H1 (cell line): ENCODE results near the gene RAB4B. TPM values are rescaled to one million over a fixed set of nuclear protein-coding genes. Genes with fewer than 3 reads are reported as not detected.

ENCODE experiments used
- CTCF ChIA-PET: fragments of 300-600 bp; sonication (Branson Sonifier 250); formaldehyde crosslinking; loops from one replicate; lab custom pipeline; 2021; ENCODE audit not compliant: partially characterized antibody; lab: Charles Lee
- POLR2A ChIA-PET: fragments of 300-600 bp; sonication (Branson Sonifier 250); formaldehyde crosslinking; loops from one replicate; lab custom pipeline; 2021; ENCODE audit warnings: inconsistent platforms; ENCODE audit not compliant: partially characterized antibody; lab: Charles Lee
- DNase-seq, 2 experiments: peaks; one replicate each; pipeline versions ENCODE4 v3.0.0 to v3.0.0-alpha.2; 2010 to 2022; ENCODE audit warnings: low spot score in 2 of 2, low read depth in 1 of 2, mixed read lengths in 1 of 2
- FAIRE-seq: peaks from 2 replicates; lab custom pipeline; 2011; peaks lifted over from hg19 to GRCh38; lab: Jason Lieb, UNC
- H2AFZ ChIP-seq: 2 replicates; pipeline ENCODE4 v1.8.1; 2012; ENCODE audit warnings: low read length, inconsistent platforms
- H2AK5ac ChIP-seq: 2 replicates; pipeline ENCODE4 v1.6.1; 2013; ENCODE audit warnings: low read depth, low read length
- H2BK120ac ChIP-seq: replicated peaks from 2 replicates; pipeline ENCODE3; 2013; ENCODE audit warnings: low read depth, low read length, inconsistent platforms
- H2BK12ac ChIP-seq: 2 replicates; pipeline ENCODE4 v1.6.1; 2013; ENCODE audit warnings: low read depth, low read length
- H2BK15ac ChIP-seq: 2 replicates; pipeline ENCODE4 v1.6.1; 2013; ENCODE audit warnings: low read length
- H2BK20ac ChIP-seq: 2 replicates; pipeline ENCODE4 v1.6.1; 2013; ENCODE audit warnings: low read length
- H2BK5ac ChIP-seq: 2 replicates; pipeline ENCODE4 v1.6.1; 2013; ENCODE audit warnings: low read depth, low read length
- H3K14ac ChIP-seq: 2 replicates; pipeline ENCODE4 v1.6.1; 2013; ENCODE audit warnings: inconsistent platforms; ENCODE audit not compliant: insufficient read length
- H3K18ac ChIP-seq: 2 replicates; pipeline ENCODE4 v1.6.1; 2013; ENCODE audit warnings: low read length; ENCODE audit errors: extremely low read depth
- H3K23ac ChIP-seq: 2 replicates; pipeline ENCODE4 v1.6.1; 2013; ENCODE audit warnings: inconsistent platforms; ENCODE audit not compliant: insufficient read length
- H3K23me2 ChIP-seq: 2 replicates; pipeline ENCODE4 v1.6.1; 2013; ENCODE audit warnings: low read depth, low read length
- H3K27ac ChIP-seq: 2 replicates; pipeline ENCODE4 v1.6.1; 2011; ENCODE audit warnings: low read depth, low read length, inconsistent platforms
- H3K27me3 ChIP-seq, 4 experiments: replicated peaks in 1 of 4; 1 replicate in 1 of 4; 2 replicates in 3 of 4; pipeline versions ENCODE4 v1.6.1 to v1.8.1; 2011 to 2013; ENCODE audit warnings: low read length in 3 of 4, mild to moderate bottlenecking in 3 of 4, inconsistent platforms in 2 of 4, mixed read lengths in 2 of 4, moderate library complexity in 1 of 4; ENCODE audit not compliant: control insufficient read depth in 3 of 4, insufficient read depth in 3 of 4; ENCODE audit errors: extremely low read depth in 1 of 4
- H3K36me3 ChIP-seq, 4 experiments: 2 replicates each; pipeline versions ENCODE4 v1.6.1 to v1.8.1; 2011 to 2013; ENCODE audit warnings: mild to moderate bottlenecking in 4 of 4, low read length in 3 of 4, moderate library complexity in 2 of 4, control low read depth in 1 of 4, inconsistent platforms in 1 of 4; ENCODE audit not compliant: insufficient read depth in 4 of 4, control insufficient read depth in 2 of 4
- H3K4ac ChIP-seq: replicated peaks from 2 replicates; pipeline ENCODE3; 2013; ENCODE audit warnings: low read length, low read depth, mixed read lengths, inconsistent platforms; ENCODE audit not compliant: insufficient read length
- H3K4me1 ChIP-seq, 4 experiments: replicated peaks in 1 of 4; 1 replicate in 1 of 4; 2 replicates in 3 of 4; pipeline versions ENCODE4 v1.6.1 to v1.8.1; 2011 to 2013; ENCODE audit warnings: low read length in 3 of 4, inconsistent platforms in 2 of 4, mixed read lengths in 1 of 4; ENCODE audit not compliant: insufficient read depth in 4 of 4, control insufficient read depth in 3 of 4
- H3K4me2 ChIP-seq, 2 experiments: 2 replicates each; pipeline versions ENCODE4 v1.6.1 to v1.8.1; 2011 to 2013; ENCODE audit warnings: low read depth in 2 of 2, low read length in 2 of 2, control low read depth in 1 of 2, inconsistent platforms in 1 of 2, mild to moderate bottlenecking in 1 of 2; ENCODE audit not compliant: insufficient read depth in 1 of 2
- H3K4me3 ChIP-seq, 4 experiments: fragments of 200-600, 300-600 bp in 1 of 4; sonication (generic), shearing (Covaris generic), sonication (Bioruptor Twin) in 1 of 4; 2 replicates each; pipeline versions ENCODE4 v1.5.1 to v1.8.1; 2011 to 2016; ENCODE audit warnings: low read length in 4 of 4, low read depth in 3 of 4, control low read depth in 2 of 4, inconsistent platforms in 2 of 4, mild to moderate bottlenecking in 2 of 4, mixed read lengths in 1 of 4, moderate library complexity in 1 of 4; ENCODE audit not compliant: insufficient read depth in 2 of 4; ENCODE audit errors: extremely low read depth in 1 of 4
- H3K56ac ChIP-seq: replicated peaks from 2 replicates; pipeline ENCODE3; 2013; ENCODE audit warnings: low read depth, mild to moderate bottlenecking, mixed read lengths, low read length, inconsistent platforms; ENCODE audit not compliant: insufficient read length
- H3K79me1 ChIP-seq: 2 replicates; pipeline ENCODE4 v1.6.1; 2013; ENCODE audit warnings: low read depth, low read length, control low read depth
- H3K79me2 ChIP-seq, 2 experiments: 2 replicates each; pipeline versions ENCODE4 v1.6.1 to v1.8.1; 2012 to 2013; ENCODE audit warnings: low read length in 2 of 2, mild to moderate bottlenecking in 2 of 2, inconsistent platforms in 1 of 2; ENCODE audit not compliant: insufficient read depth in 2 of 2, control insufficient read depth in 1 of 2
- H3K9ac ChIP-seq, 4 experiments: replicated peaks in 1 of 4; 1 replicate in 1 of 4; 2 replicates in 3 of 4; pipeline versions ENCODE4 v1.6.1 to v1.8.1; 2011 to 2013; ENCODE audit warnings: low read depth in 3 of 4, low read length in 3 of 4, control low read depth in 2 of 4, mild to moderate bottlenecking in 2 of 4, moderate library complexity in 2 of 4, inconsistent platforms in 1 of 4; ENCODE audit errors: extremely low read depth in 1 of 4
- H3K9me3 ChIP-seq, 2 experiments: 2 replicates each; pipeline versions ENCODE4 v1.6.1 to v1.8.1; 2012 to 2013; ENCODE audit warnings: mild to moderate bottlenecking in 2 of 2, moderate library complexity in 2 of 2, control low read depth in 1 of 2, inconsistent platforms in 1 of 2, low read depth in 1 of 2, low read length in 1 of 2, mixed read lengths in 1 of 2; ENCODE audit not compliant: insufficient read depth in 2 of 2
- H4K20me1 ChIP-seq, 2 experiments: replicated peaks in 1 of 2; 2 replicates each; pipeline versions ENCODE3 to v1.8.1; 2011 to 2013; ENCODE audit warnings: inconsistent platforms in 2 of 2, low read length in 2 of 2, mild to moderate bottlenecking in 1 of 2; ENCODE audit not compliant: insufficient read depth in 2 of 2, control insufficient read depth in 1 of 2
- H4K5ac ChIP-seq: 2 replicates; pipeline ENCODE4 v1.6.1; 2013; ENCODE audit warnings: low read length, low read depth, mixed read lengths, inconsistent platforms; ENCODE audit not compliant: insufficient read length
- H4K8ac ChIP-seq: 2 replicates; pipeline ENCODE4 v1.8.0; 2013; ENCODE audit warnings: mild to moderate bottlenecking, moderate library complexity, low read length, inconsistent platforms; ENCODE audit not compliant: insufficient read depth; ENCODE audit errors: extremely low read depth
- H4K91ac ChIP-seq: replicated peaks from 2 replicates; pipeline ENCODE3; 2013; ENCODE audit warnings: low read length, mixed read lengths, inconsistent platforms; ENCODE audit not compliant: insufficient read length
- ASH2L ChIP-seq: fragments of 200-600, 300-600 bp; sonication (generic); IDR thresholded peaks from one replicate; pipeline ENCODE4 v1.7.1; 2017; ENCODE audit warnings: low read length
- CBX8 ChIP-seq: fragments of 300-800, 300-1000 bp; sonication (generic); IDR thresholded peaks from 2 replicates; pipeline ENCODE4 v1.7.1; 2016; ENCODE audit warnings: low read depth, low read length, borderline replicate concordance
- CHD1 ChIP-seq: IDR thresholded peaks from 2 replicates; pipeline ENCODE4 v1.6.1; 2012; ENCODE audit warnings: low read depth, low read length, improper control_type of control experiment
- CHD2 ChIP-seq: IDR thresholded peaks from 2 replicates; pipeline ENCODE4 v1.6.1; 2012; ENCODE audit warnings: low read length, improper control_type of control experiment
- CREB1 ChIP-seq: IDR thresholded peaks from 2 replicates; pipeline ENCODE4 v1.6.1; 2012; ENCODE audit warnings: inconsistent platforms
- EGR1 ChIP-seq: IDR thresholded peaks from 2 replicates; pipeline ENCODE4 v1.6.1; 2011; ENCODE audit warnings: low read depth, low read length, borderline replicate concordance
- GTF2F1 ChIP-seq: IDR thresholded peaks from 2 replicates; pipeline ENCODE4 v1.6.1; 2012; ENCODE audit warnings: low read depth, low read length, improper control_type of control experiment, borderline replicate concordance
- JUND ChIP-seq: IDR thresholded peaks from 2 replicates; pipeline ENCODE4 v1.6.1; 2011; ENCODE audit warnings: mild to moderate bottlenecking, improper control_type of control experiment, low read length
- MAFK ChIP-seq: IDR thresholded peaks from 2 replicates; pipeline ENCODE4 v1.6.1; 2012; ENCODE audit warnings: low read depth, mild to moderate bottlenecking, improper control_type of control experiment, low read length
- POU5F1 ChIP-seq: IDR thresholded peaks from 2 replicates; pipeline ENCODE4 v1.6.1; 2011; ENCODE audit warnings: low read depth, mild to moderate bottlenecking, low read length, moderate library complexity
- SP1 ChIP-seq: IDR thresholded peaks from 2 replicates; pipeline ENCODE4 v1.6.1; 2011; ENCODE audit warnings: low read depth, low read length
- TEAD4 ChIP-seq: IDR thresholded peaks from 2 replicates; pipeline ENCODE4 v1.6.1; 2012; ENCODE audit warnings: low read depth, low read length, inconsistent platforms, mixed read lengths
- YY1 ChIP-seq: IDR thresholded peaks from 2 replicates; pipeline ENCODE4 v1.6.1; 2011; ENCODE audit warnings: low read depth, mild to moderate bottlenecking, low read length
- WGBS, 2 experiments: shearing (Covaris generic) in 1 of 2; methylation state at CpG; one replicate each; pipeline versions ENCODE4 v1.1.6 to v1.1.7; 2013 to 2015; ENCODE audit warnings: low lambda C conversion rate in 2 of 2, mixed read lengths in 2 of 2, inconsistent platforms in 1 of 2, low coverage in 1 of 2, missing lambda C conversion rate in 1 of 2; ENCODE audit not compliant: insufficient replicate concordance in 2 of 2, insufficient coverage in 1 of 2, insufficient read length in 1 of 2; ENCODE audit errors: extremely low coverage in 1 of 2, missing lambda C conversion rate in 1 of 2; 5-methylcytosine and 5-hydroxymethylcytosine counted together
- polyA plus RNA-seq, 7 experiments: library from polyadenylated mRNA; depleted of rRNA in 3 of 7; stranded (reverse) in 5 of 7; unstranded in 2 of 7; fragments of >200 nt in 5 of 7; fragments of 200-250 nt in 2 of 7; gene quantifications; 1 replicate in 5 of 7; 2 replicates in 1 of 7; 4 replicates in 1 of 7; pipeline versions ENCODE4 v1.2.1 to v1.2.3, GENCODE V29; 2011 to 2013; ENCODE audit warnings: missing spikeins in 2 of 7, mixed read lengths in 2 of 7
- total RNA-seq: library from RNA; stranded (reverse); fragmentation: NEBNext Ultra II Directional; extraction: Animal tissue kit (Norgen Biotek cat#: 25700); gene quantifications from 2 replicates; pipeline ENCODE4 v1.2.1, GENCODE V29; 2021

RAB4B gene
- total and polyA plus RNA-seq, 2 of the 8 experiments (the other 6 are each of a cell fraction or from before 2014, with no cell fraction given), result 15.9 to 28.6 TPM

- Histone ChIP-seq H2BK20ac (no peak overlapping the region; the same call in 1 of the 2 replicates), H3K4me1 (peaks cover 0 to 14% (median 6%) of the 10 kb centered on the region in 4 experiments; a peak in 6 of 7 replicates), H3K9ac (peak overlapping the region in 2 of 4 experiments; percentile 3 to 56; a peak in 4 of 7 replicates), H3K4ac (no peak overlapping the region), H3K27ac (peak overlapping the region; percentile 81; the same call in 1 of the 2 replicates), H2BK12ac (peak overlapping the region; percentile 75; the same call in 1 of the 2 replicates), H3K56ac (no peak overlapping the region), H3K4me2 (peak overlapping the region; percentile 66 to 94), H2BK120ac (peak overlapping the region; percentile 25), H3K4me3 (peak overlapping the region; percentile 62 to 88 (median 79)), H3K27me3 (no peaks in the 10 kb centered on the region), H3K79me1 (no peaks in the 10 kb centered on the region), H2AFZ (no peak overlapping the region), H2AK5ac (no peak overlapping the region), H3K23ac (no peak overlapping the region), H4K20me1 (no peaks in the 10 kb centered on the region), H2BK5ac (peak overlapping the region; percentile 71), H3K23me2 (peaks cover 8% of the 10 kb centered on the region; the same call in 1 of the 2 replicates), H3K18ac (peak overlapping the region; percentile 71; the same call in 1 of the 2 replicates), H4K5ac (peak overlapping the region; percentile 48), H3K9me3 (no peaks in the 10 kb centered on the region), H3K14ac (no peak overlapping the region), H3K79me2 (no peaks in the 10 kb centered on the region), H2BK15ac (no peak overlapping the region; the same call in 1 of the 2 replicates), H3K36me3 (no peaks in the 10 kb centered on the region), H4K8ac (no peak overlapping the region), H4K91ac (no peak overlapping the region)
- peak; percentile 84 for FAIRE-seq
- DNase-seq, result peak in 1 of 2 experiments; percentile 97
- ChIA-PET POLR2A (interaction anchor here (0.7 to 17.9 kb wide), 13 partner anchors 8 to 170 kb away, joined by 3 to 399 read pairs (median 9); partner anchors contain the start of genes ACTMAP, EGLN2, NUMBL and SNRPA), CTCF (interaction anchor here (0.7 to 3.9 kb wide), 5 partner anchors 18 to 1418 kb away, joined by 3 to 29 read pairs (median 8); partner anchors contain the start of gene EGLN2)
- WGBS, 2 experiments, result 4% methylated on average over 7 of the region's 7 CpGs; no CpG with 5 or more reads in 1 of the 2 experiments
- TF ChIP-seq GTF2F1 (no peak), TEAD4 (no peak), JUND (no peak), EGR1 (peak; percentile 60; the same call in 1 of the 2 replicates), POU5F1 (0 out of 2 replicates have a peak, but pooled peaks have one; percentile 43), CBX8 (no peak), CREB1 (0 out of 2 replicates have a peak, but pooled peaks have one; percentile 14), ASH2L (peak; percentile 16), CHD2 (0 out of 2 replicates have a peak, but pooled peaks have one; percentile 12), MAFK (no peak), CHD1 (no peak), YY1 (0 out of 2 replicates have a peak, but pooled peaks have one; percentile 15), SP1 (peak; percentile 66; the same call in 1 of the 2 replicates)
Measured at GRCh38 chr19:40778706-40779284, 748 bp downstream of the RAB4B start.
